HEK293 (cell line): ENCODE measurements around the gene ASCL5.
"Not testable (repeated sequence)": the region's sequence is repeated elsewhere in the genome, so short reads cannot be mapped to it uniquely, and the experiment has no call there.

Experiments
- CTCF ChIP-seq: fragments of 450-650 bp; formaldehyde crosslinking; IDR thresholded peaks from 2 replicates; pipeline ENCODE4 v1.5.1; 2016; ENCODE audit warnings: missing biosample characterization, missing genetic modification characterization
- HOXA7 ChIP-seq: sonication (generic); formaldehyde crosslinking; IDR thresholded peaks from 2 replicates; pipeline ENCODE4 v1.8.1; 2022; ENCODE audit warnings: missing genetic modification reagents, borderline replicate concordance
- KLF16 ChIP-seq: fragments of 450-650 bp; formaldehyde crosslinking; IDR thresholded peaks from 2 replicates; pipeline ENCODE4 v1.5.1; 2017; ENCODE audit warnings: missing biosample characterization, missing genetic modification characterization
- YY1 ChIP-seq: fragments of 450-650 bp; formaldehyde crosslinking; IDR thresholded peaks from 2 replicates; pipeline ENCODE4 v1.5.1; 2018; ENCODE audit warnings: missing biosample characterization, missing genetic modification characterization
- ZBTB10 ChIP-seq: fragments of 450-650 bp; formaldehyde crosslinking; IDR thresholded peaks from 2 replicates; pipeline ENCODE4 v1.5.1; 2016; ENCODE audit warnings: missing biosample characterization, missing genetic modification characterization
- ZNF18 ChIP-seq: fragments of 450-650 bp; formaldehyde crosslinking; IDR thresholded peaks from 2 replicates; pipeline ENCODE4 v1.5.1; 2016; ENCODE audit warnings: missing biosample characterization, missing genetic modification characterization
- ZNF274 ChIP-seq, 2 experiments: fragments of 200-500 bp in 1 of 2; fragments of 450-650 bp in 1 of 2; sonication (Bioruptor generic) in 1 of 2; formaldehyde crosslinking in 1 of 2; IDR thresholded peaks; 2 replicates each; pipeline versions ENCODE4 v1.5.1 to v1.6.1; 2014 to 2016; ENCODE audit warnings: borderline replicate concordance in 1 of 2, inconsistent platforms in 1 of 2, low read length in 1 of 2, missing biosample characterization in 1 of 2, missing genetic modification characterization in 1 of 2
- ZNF530 ChIP-seq: fragments of 450-650 bp; formaldehyde crosslinking; IDR thresholded peaks from 2 replicates; pipeline ENCODE4 v1.5.1; 2016; ENCODE audit warnings: low read depth, missing biosample characterization, missing genetic modification characterization
- ZNF639 ChIP-seq: fragments of 450-650 bp; formaldehyde crosslinking; IDR thresholded peaks from 2 replicates; pipeline ENCODE4 v1.5.1; 2016; ENCODE audit warnings: missing biosample characterization, missing genetic modification characterization
- ZNF664 ChIP-seq: fragments of 450-650 bp; formaldehyde crosslinking; IDR thresholded peaks from 2 replicates; pipeline ENCODE4 v1.5.1; 2016; ENCODE audit warnings: missing biosample characterization, missing genetic modification characterization
- ZSCAN16 ChIP-seq: fragments of 450-650 bp; formaldehyde crosslinking; IDR thresholded peaks from 2 replicates; pipeline ENCODE4 v1.5.1; 2016; ENCODE audit warnings: missing biosample characterization, missing genetic modification characterization

- not testable (repeated sequence) for TF ChIP-seq ZNF18; ZBTB10 (tag by site-specific recombination); CTCF (tag by site-specific recombination); ZNF664; ZSCAN16 (tag by site-specific recombination); ZNF639 (tag by site-specific recombination); ZNF530 (tag by site-specific recombination); YY1 (tag by site-specific recombination); KLF16; ZNF274 (IDR thresholded peaks at IDR 0.05; ENCODE audit: low read length); ZNF274 (tag by site-specific recombination; IDR thresholded peaks at IDR 0.05; ENCODE audit: borderline replicate concordance); HOXA7
These were observed 36.1 kb upstream of the ASCL5 start for GRCh38 chr1:201163036-201163435.
